HEK293 (cell line): ENCODE measurements around the gene UBR4.

Experiments
- GLIS1 ChIP-seq: fragments of 450-650 bp; formaldehyde crosslinking; IDR thresholded peaks from 2 replicates; pipeline ENCODE4 v1.5.1; 2016; ENCODE audit warnings: missing biosample characterization, missing genetic modification characterization
- MZF1 ChIP-seq: fragments of 450-650 bp; formaldehyde crosslinking; IDR thresholded peaks from 2 replicates; pipeline ENCODE4 v1.5.1; 2017; ENCODE audit warnings: missing biosample characterization, missing genetic modification characterization, borderline replicate concordance
- SALL2 ChIP-seq: fragments of 450-650 bp; formaldehyde crosslinking; IDR thresholded peaks from 2 replicates; pipeline ENCODE4 v1.5.0; 2017; ENCODE audit warnings: missing biosample characterization, mild to moderate bottlenecking, missing genetic modification characterization, borderline replicate concordance
- SCRT2 ChIP-seq: fragments of 450-650 bp; formaldehyde crosslinking; IDR thresholded peaks from 2 replicates; pipeline ENCODE4 v1.5.1; 2016; ENCODE audit warnings: missing biosample characterization, missing genetic modification characterization
- SP2 ChIP-seq: fragments of 450-650 bp; formaldehyde crosslinking; IDR thresholded peaks from 2 replicates; pipeline ENCODE4 v1.5.1; 2016; ENCODE audit warnings: missing biosample characterization, missing genetic modification characterization
- SP7 ChIP-seq: fragments of 450-650 bp; formaldehyde crosslinking; IDR thresholded peaks from 2 replicates; pipeline ENCODE4 v1.5.1; 2016; ENCODE audit warnings: missing biosample characterization, missing genetic modification characterization
- ZFP37 ChIP-seq: fragments of 450-650 bp; formaldehyde crosslinking; IDR thresholded peaks from 2 replicates; pipeline ENCODE4 v1.5.1; 2016; ENCODE audit warnings: missing biosample characterization, missing genetic modification characterization
- ZIC2 ChIP-seq: fragments of 450-650 bp; formaldehyde crosslinking; IDR thresholded peaks from 2 replicates; pipeline ENCODE4 v1.5.1; 2016; ENCODE audit warnings: missing biosample characterization, missing genetic modification characterization
- ZNF132 ChIP-seq: fragments of 450-650 bp; formaldehyde crosslinking; IDR thresholded peaks from 2 replicates; pipeline ENCODE4 v1.5.1; 2017; ENCODE audit warnings: missing biosample characterization, missing genetic modification characterization, borderline replicate concordance
- ZNF146 ChIP-seq: fragments of 450-650 bp; formaldehyde crosslinking; IDR thresholded peaks from 2 replicates; pipeline ENCODE4 v1.5.1; 2016; ENCODE audit warnings: missing biosample characterization, missing genetic modification characterization
- ZNF354C ChIP-seq: fragments of 450-650 bp; formaldehyde crosslinking; IDR thresholded peaks from 2 replicates; pipeline ENCODE4 v1.5.1; 2016; ENCODE audit warnings: missing biosample characterization, missing genetic modification characterization, low read depth, borderline replicate concordance
- ZNF37A ChIP-seq: fragments of 450-650 bp; IDR thresholded peaks from 2 replicates; pipeline ENCODE4 v1.5.1; 2018; ENCODE audit warnings: missing biosample characterization, missing genetic modification characterization
- ZNF530 ChIP-seq: fragments of 450-650 bp; formaldehyde crosslinking; IDR thresholded peaks from 2 replicates; pipeline ENCODE4 v1.5.1; 2016; ENCODE audit warnings: low read depth, missing biosample characterization, missing genetic modification characterization
- ZNF549 ChIP-seq: fragments of 450-650 bp; IDR thresholded peaks from 2 replicates; pipeline ENCODE4 v1.5.1; 2018; ENCODE audit warnings: missing biosample characterization, missing genetic modification characterization, mild to moderate bottlenecking, inconsistent platforms, moderate library complexity
- ZNF624 ChIP-seq: fragments of 450-650 bp; formaldehyde crosslinking; IDR thresholded peaks from 2 replicates; pipeline ENCODE4 v1.5.1; 2017; ENCODE audit warnings: missing biosample characterization, missing genetic modification characterization
- ZNF76 ChIP-seq: fragments of 450-650 bp; formaldehyde crosslinking; IDR thresholded peaks from 2 replicates; pipeline ENCODE4; 2016; ENCODE audit warnings: low read depth, missing biosample characterization, missing genetic modification characterization, borderline replicate concordance
- ZNF777 ChIP-seq: fragments of 450-650 bp; formaldehyde crosslinking; IDR thresholded peaks from 2 replicates; pipeline ENCODE4 v1.5.1; 2017; ENCODE audit warnings: missing biosample characterization, missing genetic modification characterization, borderline replicate concordance
- TF ChIP-seq, protein P1 (sequence below): fragments of 450-650 bp; formaldehyde crosslinking; IDR thresholded peaks from 2 replicates; pipeline ENCODE4 v1.5.1; 2016; ENCODE audit warnings: missing biosample characterization, missing genetic modification characterization, borderline replicate concordance
- TF ChIP-seq, protein P2 (sequence below): fragments of 450-650 bp; formaldehyde crosslinking; IDR thresholded peaks from 2 replicates; pipeline ENCODE4 v1.5.1; 2016; ENCODE audit warnings: missing biosample characterization, missing genetic modification characterization
- TF ChIP-seq, protein P3 (sequence below): IDR thresholded peaks from 2 replicates; pipeline ENCODE4 v1.6.1; 2011; ENCODE audit warnings: mild to moderate bottlenecking, low read depth, low read length, borderline replicate concordance
- TF ChIP-seq, protein P4 (sequence below): fragments of 450-650 bp; formaldehyde crosslinking; IDR thresholded peaks from 2 replicates; pipeline ENCODE4 v1.5.1; 2017; ENCODE audit warnings: missing biosample characterization, mild to moderate bottlenecking, missing genetic modification characterization, moderate library complexity
- TF ChIP-seq, protein P5 (sequence below): fragments of 450-650 bp; formaldehyde crosslinking; IDR thresholded peaks from 2 replicates; pipeline ENCODE4 v1.5.1; 2017; ENCODE audit warnings: missing biosample characterization, missing genetic modification characterization
- TF ChIP-seq, protein P6 (sequence below): fragments of 450-650 bp; formaldehyde crosslinking; IDR thresholded peaks from 2 replicates; pipeline ENCODE4 v1.5.1; 2016; ENCODE audit warnings: missing biosample characterization, missing genetic modification characterization

UBR4 gene

DNA sequence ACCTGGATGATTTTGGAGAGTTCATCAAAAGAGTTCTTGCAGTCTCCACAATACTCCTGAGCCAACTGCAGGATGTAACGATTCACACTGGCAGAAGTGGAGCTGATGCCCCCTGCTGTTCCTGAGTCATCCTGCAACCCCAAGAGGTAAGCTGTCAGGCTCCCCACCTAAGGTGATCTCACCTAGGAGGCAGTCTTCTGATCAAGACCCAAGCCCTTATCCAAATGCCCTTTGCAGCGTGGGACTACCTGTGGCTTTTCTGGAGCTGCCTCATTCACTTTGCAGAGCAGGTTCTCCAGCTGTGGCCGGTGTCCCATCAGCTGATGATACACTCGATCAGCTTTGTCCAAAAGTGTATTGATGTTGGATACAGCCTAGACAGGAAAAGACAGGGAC, 96.4 kb downstream of the UBR4 start (continued):
- TF ChIP-seq, protein P1, sequence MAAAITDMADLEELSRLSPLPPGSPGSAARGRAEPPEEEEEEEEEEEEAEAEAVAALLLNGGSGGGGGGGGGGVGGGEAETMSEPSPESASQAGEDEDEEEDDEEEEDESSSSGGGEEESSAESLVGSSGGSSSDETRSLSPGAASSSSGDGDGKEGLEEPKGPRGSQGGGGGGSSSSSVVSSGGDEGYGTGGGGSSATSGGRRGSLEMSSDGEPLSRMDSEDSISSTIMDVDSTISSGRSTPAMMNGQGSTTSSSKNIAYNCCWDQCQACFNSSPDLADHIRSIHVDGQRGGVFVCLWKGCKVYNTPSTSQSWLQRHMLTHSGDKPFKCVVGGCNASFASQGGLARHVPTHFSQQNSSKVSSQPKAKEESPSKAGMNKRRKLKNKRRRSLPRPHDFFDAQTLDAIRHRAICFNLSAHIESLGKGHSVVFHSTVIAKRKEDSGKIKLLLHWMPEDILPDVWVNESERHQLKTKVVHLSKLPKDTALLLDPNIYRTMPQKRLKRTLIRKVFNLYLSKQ (tag by site-specific recombination): no peak
- no peak for TF ChIP-seq ZNF37A (tag by site-specific recombination)
- TF ChIP-seq, protein P2, sequence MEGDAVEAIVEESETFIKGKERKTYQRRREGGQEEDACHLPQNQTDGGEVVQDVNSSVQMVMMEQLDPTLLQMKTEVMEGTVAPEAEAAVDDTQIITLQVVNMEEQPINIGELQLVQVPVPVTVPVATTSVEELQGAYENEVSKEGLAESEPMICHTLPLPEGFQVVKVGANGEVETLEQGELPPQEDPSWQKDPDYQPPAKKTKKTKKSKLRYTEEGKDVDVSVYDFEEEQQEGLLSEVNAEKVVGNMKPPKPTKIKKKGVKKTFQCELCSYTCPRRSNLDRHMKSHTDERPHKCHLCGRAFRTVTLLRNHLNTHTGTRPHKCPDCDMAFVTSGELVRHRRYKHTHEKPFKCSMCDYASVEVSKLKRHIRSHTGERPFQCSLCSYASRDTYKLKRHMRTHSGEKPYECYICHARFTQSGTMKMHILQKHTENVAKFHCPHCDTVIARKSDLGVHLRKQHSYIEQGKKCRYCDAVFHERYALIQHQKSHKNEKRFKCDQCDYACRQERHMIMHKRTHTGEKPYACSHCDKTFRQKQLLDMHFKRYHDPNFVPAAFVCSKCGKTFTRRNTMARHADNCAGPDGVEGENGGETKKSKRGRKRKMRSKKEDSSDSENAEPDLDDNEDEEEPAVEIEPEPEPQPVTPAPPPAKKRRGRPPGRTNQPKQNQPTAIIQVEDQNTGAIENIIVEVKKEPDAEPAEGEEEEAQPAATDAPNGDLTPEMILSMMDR (tag by site-specific recombination): peak; percentile 44; the same call in 1 of the 2 replicates
- no peak for TF ChIP-seq ZNF530 (tag by site-specific recombination)
- no peak for TF ChIP-seq ZNF549
- TF ChIP-seq, protein P3, sequence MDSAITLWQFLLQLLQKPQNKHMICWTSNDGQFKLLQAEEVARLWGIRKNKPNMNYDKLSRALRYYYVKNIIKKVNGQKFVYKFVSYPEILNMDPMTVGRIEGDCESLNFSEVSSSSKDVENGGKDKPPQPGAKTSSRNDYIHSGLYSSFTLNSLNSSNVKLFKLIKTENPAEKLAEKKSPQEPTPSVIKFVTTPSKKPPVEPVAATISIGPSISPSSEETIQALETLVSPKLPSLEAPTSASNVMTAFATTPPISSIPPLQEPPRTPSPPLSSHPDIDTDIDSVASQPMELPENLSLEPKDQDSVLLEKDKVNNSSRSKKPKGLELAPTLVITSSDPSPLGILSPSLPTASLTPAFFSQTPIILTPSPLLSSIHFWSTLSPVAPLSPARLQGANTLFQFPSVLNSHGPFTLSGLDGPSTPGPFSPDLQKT: no peak
- no peak for TF ChIP-seq ZNF76 (tag by site-specific recombination)
- no peak for TF ChIP-seq ZFP37 (tag by site-specific recombination)
- TF ChIP-seq SP2 (tag by site-specific recombination): no peak
- no peak for TF ChIP-seq SP7
- TF ChIP-seq ZIC2 (tag by site-specific recombination): peak; percentile 80
- TF ChIP-seq ZNF777 (tag by site-specific recombination): no peak
- TF ChIP-seq ZNF132 (tag by site-specific recombination): no peak
- peak; percentile 70 for TF ChIP-seq GLIS1 (tag by site-specific recombination)
- TF ChIP-seq, protein P4, sequence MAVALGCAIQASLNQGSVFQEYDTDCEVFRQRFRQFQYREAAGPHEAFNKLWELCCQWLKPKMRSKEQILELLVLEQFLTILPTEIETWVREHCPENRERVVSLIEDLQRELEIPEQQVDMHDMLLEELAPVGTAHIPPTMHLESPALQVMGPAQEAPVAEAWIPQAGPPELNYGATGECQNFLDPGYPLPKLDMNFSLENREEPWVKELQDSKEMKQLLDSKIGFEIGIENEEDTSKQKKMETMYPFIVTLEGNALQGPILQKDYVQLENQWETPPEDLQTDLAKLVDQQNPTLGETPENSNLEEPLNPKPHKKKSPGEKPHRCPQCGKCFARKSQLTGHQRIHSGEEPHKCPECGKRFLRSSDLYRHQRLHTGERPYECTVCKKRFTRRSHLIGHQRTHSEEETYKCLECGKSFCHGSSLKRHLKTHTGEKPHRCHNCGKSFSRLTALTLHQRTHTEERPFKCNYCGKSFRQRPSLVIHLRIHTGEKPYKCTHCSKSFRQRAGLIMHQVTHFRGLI: no peak
- TF ChIP-seq, protein P5, sequence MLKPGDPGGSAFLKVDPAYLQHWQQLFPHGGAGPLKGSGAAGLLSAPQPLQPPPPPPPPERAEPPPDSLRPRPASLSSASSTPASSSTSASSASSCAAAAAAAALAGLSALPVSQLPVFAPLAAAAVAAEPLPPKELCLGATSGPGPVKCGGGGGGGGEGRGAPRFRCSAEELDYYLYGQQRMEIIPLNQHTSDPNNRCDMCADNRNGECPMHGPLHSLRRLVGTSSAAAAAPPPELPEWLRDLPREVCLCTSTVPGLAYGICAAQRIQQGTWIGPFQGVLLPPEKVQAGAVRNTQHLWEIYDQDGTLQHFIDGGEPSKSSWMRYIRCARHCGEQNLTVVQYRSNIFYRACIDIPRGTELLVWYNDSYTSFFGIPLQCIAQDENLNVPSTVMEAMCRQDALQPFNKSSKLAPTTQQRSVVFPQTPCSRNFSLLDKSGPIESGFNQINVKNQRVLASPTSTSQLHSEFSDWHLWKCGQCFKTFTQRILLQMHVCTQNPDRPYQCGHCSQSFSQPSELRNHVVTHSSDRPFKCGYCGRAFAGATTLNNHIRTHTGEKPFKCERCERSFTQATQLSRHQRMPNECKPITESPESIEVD (tag by site-specific recombination): no peak
- TF ChIP-seq ZNF624 (tag by site-specific recombination): no peak
- no peak for TF ChIP-seq MZF1 (tag by site-specific recombination)
- TF ChIP-seq SALL2: no peak
- TF ChIP-seq, protein P6, sequence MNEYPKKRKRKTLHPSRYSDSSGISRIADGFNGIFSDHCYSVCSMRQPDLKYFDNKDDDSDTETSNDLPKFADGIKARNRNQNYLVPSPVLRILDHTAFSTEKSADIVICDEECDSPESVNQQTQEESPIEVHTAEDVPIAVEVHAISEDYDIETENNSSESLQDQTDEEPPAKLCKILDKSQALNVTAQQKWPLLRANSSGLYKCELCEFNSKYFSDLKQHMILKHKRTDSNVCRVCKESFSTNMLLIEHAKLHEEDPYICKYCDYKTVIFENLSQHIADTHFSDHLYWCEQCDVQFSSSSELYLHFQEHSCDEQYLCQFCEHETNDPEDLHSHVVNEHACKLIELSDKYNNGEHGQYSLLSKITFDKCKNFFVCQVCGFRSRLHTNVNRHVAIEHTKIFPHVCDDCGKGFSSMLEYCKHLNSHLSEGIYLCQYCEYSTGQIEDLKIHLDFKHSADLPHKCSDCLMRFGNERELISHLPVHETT (tag by site-specific recombination): no peak
- peak; percentile 71; the same call in 1 of the 2 replicates for TF ChIP-seq SCRT2
- TF ChIP-seq ZNF354C (tag by site-specific recombination): no peak
- no peak for TF ChIP-seq ZNF146 (tag by site-specific recombination)
